HCT116 (cell line): Measurements from ENCODE around the gene PLCL2. TPM values are rescaled to one million over a fixed set of nuclear protein-coding genes. Genes with fewer than 3 reads are reported as not detected.

Experiments used
- ATAC-seq: fragments of 200-7000 bp; cut with Tn5 transposase; 2 replicates; pipeline ENCODE4 v1.9.1; 2020; ENCODE audit warnings: mild to moderate bottlenecking, moderate library complexity
- BruUV-seq: library from RNA; stranded (reverse); fragments of 400-500 nt; replicated peaks from 2 replicates; lab custom pipeline; 2021; lab: Mats Ljungman, UMichigan
- CTCF ChIA-PET: fragments of 300-600 bp; sonication (Branson Sonifier 250); formaldehyde crosslinking; loops from one replicate; lab custom pipeline; 2021; ENCODE audit warnings: antibody characterized with exemption; lab: Charles Lee
- POLR2A ChIA-PET: fragments of 300-600, 350-600 bp; sonication (Branson Sonifier 250); formaldehyde crosslinking; loops from one replicate; lab custom pipeline; 2021; ENCODE audit warnings: antibody characterized with exemption; lab: Charles Lee
- RAD21 ChIA-PET, 2 experiments: fragments of 300-600 bp; sonication (Branson Sonifier 250); formaldehyde crosslinking; loops; one replicate each; lab custom pipeline; 2023; ENCODE audit warnings: low total read pairs in 2 of 2; ENCODE audit not compliant: uncharacterized antibody in 2 of 2, unreplicated experiment in 2 of 2, low non-redundant PET in 1 of 2; lab: Charles Lee
- DNase-seq: peaks from one replicate; pipeline ENCODE4 v3.0.0-alpha.2; 2010; ENCODE audit warnings: low read depth, low spot score
- H2AFZ ChIP-seq: fragments of 200-600 bp; shearing (Covaris generic), sonication (generic); 2 replicates; pipeline ENCODE4 v1.6.1; 2017; ENCODE audit warnings: low read depth, mixed run types, mixed read lengths, antibody characterized with exemption, low read length; ENCODE audit not compliant: poor library complexity, severe bottlenecking
- H3K27ac ChIP-seq: 2 replicates; pipeline ENCODE4 v1.5.1; 2012; ENCODE audit warnings: low read depth, low read length
- H3K27me3 ChIP-seq: fragments of 200-600 bp; sonication (generic); 2 replicates; pipeline ENCODE4 v1.6.1; 2016; ENCODE audit warnings: mixed run types, low read length, mixed read lengths; ENCODE audit not compliant: insufficient read depth
- H3K36me3 ChIP-seq, 2 experiments: fragments of 200-500 bp in 1 of 2; fragments of 200-600 bp in 1 of 2; sonication (Bioruptor generic) in 1 of 2; sonication (generic) in 1 of 2; 2 replicates each; pipeline versions ENCODE4 v1.5.1 to v1.6.1; 2014 to 2016; ENCODE audit warnings: low read length in 2 of 2, inconsistent platforms in 1 of 2, mixed read lengths in 1 of 2, mixed run types in 1 of 2; ENCODE audit not compliant: insufficient read depth in 2 of 2, control insufficient read depth in 1 of 2
- H3K4me1 ChIP-seq, 2 experiments: fragments of 200-600 bp in 1 of 2; sonication (generic) in 1 of 2; 2 replicates each; pipeline versions ENCODE4 v1.5.1 to v1.6.1; 2012 to 2017; ENCODE audit warnings: low read length in 2 of 2, inconsistent platforms in 1 of 2, mild to moderate bottlenecking in 1 of 2, mixed read lengths in 1 of 2, mixed run types in 1 of 2, moderate library complexity in 1 of 2; ENCODE audit not compliant: insufficient read depth in 2 of 2, control insufficient read depth in 1 of 2
- H3K4me2 ChIP-seq: fragments of 200-600 bp; sonication (generic); 2 replicates; pipeline ENCODE4 v1.6.1; 2017; ENCODE audit warnings: mixed run types, low read length, mixed read lengths
- H3K4me3 ChIP-seq, 2 experiments: fragments of 200-600 bp in 1 of 2; sonication (generic) in 1 of 2; replicated peaks in 1 of 2; 2 replicates each; pipeline ENCODE4 v1.5.1; 2011 to 2016; ENCODE audit warnings: low read length in 2 of 2, control low read depth in 1 of 2, low read depth in 1 of 2, mild to moderate bottlenecking in 1 of 2, mixed read lengths in 1 of 2, mixed run types in 1 of 2
- H3K79me2 ChIP-seq: fragments of 200-600 bp; sonication (generic); 2 replicates; pipeline ENCODE4 v1.6.1; 2017; ENCODE audit warnings: mild to moderate bottlenecking, mixed run types, low read length, moderate library complexity, mixed read lengths; ENCODE audit not compliant: insufficient read depth
- H3K9ac ChIP-seq: fragments of 200-600 bp; sonication (generic); 2 replicates; pipeline ENCODE4 v1.6.1; 2016; ENCODE audit warnings: low read length, mixed read lengths
- H3K9me2 ChIP-seq: fragments of 200-600 bp; sonication (generic), shearing (Covaris generic); 2 replicates; pipeline ENCODE4 v1.6.1; 2017; ENCODE audit warnings: mixed run types, mild to moderate bottlenecking, moderate library complexity; ENCODE audit not compliant: insufficient read depth
- H3K9me3 ChIP-seq, 2 experiments: fragments of 200-500 bp in 1 of 2; fragments of 200-600 bp in 1 of 2; sonication (Bioruptor generic) in 1 of 2; sonication (generic) in 1 of 2; 2 replicates each; pipeline ENCODE4 v1.6.1; 2014 to 2017; ENCODE audit warnings: low read length in 2 of 2, mixed read lengths in 2 of 2, inconsistent platforms in 1 of 2, low read depth in 1 of 2, mild to moderate bottlenecking in 1 of 2, mixed run types in 1 of 2, moderate library complexity in 1 of 2; ENCODE audit not compliant: control insufficient read depth in 1 of 2, insufficient read depth in 1 of 2
- H4K20me1 ChIP-seq: fragments of 200-600 bp; sonication (generic), shearing (Covaris generic); 2 replicates; pipeline ENCODE4 v1.6.1; 2017; ENCODE audit warnings: mixed run types, mild to moderate bottlenecking, moderate library complexity; ENCODE audit not compliant: insufficient read depth
- CEBPB ChIP-seq: IDR thresholded peaks from 2 replicates; pipeline ENCODE4 v1.6.1; 2012; ENCODE audit warnings: low read depth
- EGR1 ChIP-seq: IDR thresholded peaks from 2 replicates; pipeline ENCODE4 v1.6.1; 2012; ENCODE audit warnings: low read depth
- POLR2A ChIP-seq: IDR thresholded peaks from 2 replicates; pipeline ENCODE4 v1.7.0; 2011; ENCODE audit warnings: borderline replicate concordance; ENCODE audit not compliant: insufficient read depth, insufficient read length; ENCODE audit errors: extremely low read depth
- TCF7L2 ChIP-seq: IDR thresholded peaks from 2 replicates; pipeline ENCODE4 v1.7.0; 2011; ENCODE audit warnings: borderline replicate concordance, inconsistent platforms; ENCODE audit not compliant: insufficient read depth, insufficient read length; ENCODE audit errors: extremely low read depth
- ZFX ChIP-seq: fragments of 450-650 bp; IDR thresholded peaks from 2 replicates; pipeline ENCODE4 v1.6.1; 2017
- ZNF274 ChIP-seq: fragments of 200-500 bp; sonication (Bioruptor generic); IDR thresholded peaks from 2 replicates; pipeline ENCODE4 v1.6.1; 2014; ENCODE audit warnings: mild to moderate bottlenecking, low read depth, low read length, inconsistent platforms
- intact Hi-C: fragments of 100-400 bp; cut with micrococcal nuclease; formaldehyde crosslinking; loops from 2 replicates; pipeline ENCODE4 v1.10.0; 2022
- total RNA-seq: library from RNA; stranded (reverse); gene quantifications from one replicate; pipeline ENCODE4 v1.2.1, GENCODE V29; 2021; ENCODE audit not compliant: unreplicated experiment
- TF ChIP-seq, protein P1 (sequence below), 3 experiments: fragments of 200-600 bp in 1 of 3; sonication (generic) in 1 of 3; IDR thresholded peaks in 2 of 3; conservative IDR thresholded peaks in 1 of 3; 2 replicates each; pipeline ENCODE4 v1.5.1; 2012 to 2017; ENCODE audit warnings: low read depth in 2 of 3, low read length in 2 of 3, antibody characterized with exemption in 1 of 3, borderline replicate concordance in 1 of 3, control low read depth in 1 of 3, mild to moderate bottlenecking in 1 of 3, mixed read lengths in 1 of 3, mixed run types in 1 of 3, moderate library complexity in 1 of 3; ENCODE audit not compliant: insufficient read depth in 1 of 3
- TF ChIP-seq, protein P2 (sequence below): IDR thresholded peaks from 2 replicates; pipeline ENCODE4 v1.6.1; 2011; ENCODE audit warnings: mild to moderate bottlenecking, low read length, moderate library complexity; ENCODE audit not compliant: insufficient replicate concordance; ENCODE audit errors: extremely low read depth

The PLCL2 gene
- total RNA-seq, 1 experiment from 2014 or later, result 2.2 TPM

DNA sequence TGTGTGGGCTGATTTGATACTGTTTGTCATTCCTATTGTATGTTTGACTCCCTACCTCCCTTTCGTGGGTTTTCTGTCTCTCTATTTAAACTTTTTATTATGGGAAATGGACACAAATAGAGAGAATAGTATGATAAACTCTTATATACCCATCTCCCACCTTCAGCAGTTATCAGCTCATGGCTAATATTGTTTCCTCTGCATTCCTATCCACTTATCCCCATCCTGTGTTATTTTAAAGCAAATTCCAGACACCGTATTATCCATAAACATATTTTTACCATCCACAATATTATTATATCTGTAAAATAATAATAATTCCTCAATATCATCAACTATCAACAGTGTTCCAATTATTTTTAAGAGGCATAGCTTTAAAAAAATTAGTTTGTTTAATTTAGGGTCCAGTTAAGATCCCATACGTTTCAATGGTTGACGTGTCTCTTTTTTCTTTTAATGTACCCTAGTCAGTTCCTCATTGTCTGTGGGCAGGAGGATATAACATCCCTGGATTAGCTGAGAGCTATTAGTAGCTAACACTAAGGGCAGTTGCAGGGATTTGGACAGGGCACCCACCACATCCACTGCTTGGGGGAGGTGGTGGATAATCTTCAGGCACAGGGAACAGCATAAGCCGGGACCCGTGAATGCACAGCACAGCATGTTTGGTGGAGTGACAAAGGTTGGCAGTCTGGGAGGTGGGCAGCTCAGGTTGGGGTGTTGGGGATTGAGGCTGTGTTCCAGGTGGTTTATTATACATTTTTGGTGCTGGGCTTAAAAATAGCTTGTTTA is 23.5 kb downstream of the PLCL2 start:
- Histone ChIP-seq H3K9me2 (no peaks in the 10 kb centered on the region), H3K36me3 (no peaks in the 10 kb centered on the region), H3K9me3 (no peaks in the 10 kb centered on the region), H3K4me3 (no peak overlapping the region), H4K20me1 (no peaks in the 10 kb centered on the region), H3K27ac (no peak overlapping the region), H3K4me2 (no peak overlapping the region), H3K4me1 (peaks cover 20 to 22% of the 10 kb centered on the region in 2 experiments), H3K79me2 (no peaks in the 10 kb centered on the region), H3K9ac (no peak overlapping the region), H3K27me3 (no peaks in the 10 kb centered on the region), H2AFZ (no peak overlapping the region)
- BruUV-seq, result no TSS peak
- no peak for TF ChIP-seq CEBPB
- TF ChIP-seq POLR2A, result no peak
- TF ChIP-seq, protein P1, sequence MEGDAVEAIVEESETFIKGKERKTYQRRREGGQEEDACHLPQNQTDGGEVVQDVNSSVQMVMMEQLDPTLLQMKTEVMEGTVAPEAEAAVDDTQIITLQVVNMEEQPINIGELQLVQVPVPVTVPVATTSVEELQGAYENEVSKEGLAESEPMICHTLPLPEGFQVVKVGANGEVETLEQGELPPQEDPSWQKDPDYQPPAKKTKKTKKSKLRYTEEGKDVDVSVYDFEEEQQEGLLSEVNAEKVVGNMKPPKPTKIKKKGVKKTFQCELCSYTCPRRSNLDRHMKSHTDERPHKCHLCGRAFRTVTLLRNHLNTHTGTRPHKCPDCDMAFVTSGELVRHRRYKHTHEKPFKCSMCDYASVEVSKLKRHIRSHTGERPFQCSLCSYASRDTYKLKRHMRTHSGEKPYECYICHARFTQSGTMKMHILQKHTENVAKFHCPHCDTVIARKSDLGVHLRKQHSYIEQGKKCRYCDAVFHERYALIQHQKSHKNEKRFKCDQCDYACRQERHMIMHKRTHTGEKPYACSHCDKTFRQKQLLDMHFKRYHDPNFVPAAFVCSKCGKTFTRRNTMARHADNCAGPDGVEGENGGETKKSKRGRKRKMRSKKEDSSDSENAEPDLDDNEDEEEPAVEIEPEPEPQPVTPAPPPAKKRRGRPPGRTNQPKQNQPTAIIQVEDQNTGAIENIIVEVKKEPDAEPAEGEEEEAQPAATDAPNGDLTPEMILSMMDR (IDR thresholded peaks at IDR 0.05 in 2 of 3, conservative IDR thresholded peaks at IDR 0.05 in 1 of 3; ENCODE audit: borderline replicate concordance in 1 of 3, insufficient read depth in 1 of 3, low read depth in 2 of 3, low read length in 2 of 3), result no peak
- TF ChIP-seq ZNF274, result no peak
- TF ChIP-seq ZFX, result no peak
- TF ChIP-seq, protein P2, sequence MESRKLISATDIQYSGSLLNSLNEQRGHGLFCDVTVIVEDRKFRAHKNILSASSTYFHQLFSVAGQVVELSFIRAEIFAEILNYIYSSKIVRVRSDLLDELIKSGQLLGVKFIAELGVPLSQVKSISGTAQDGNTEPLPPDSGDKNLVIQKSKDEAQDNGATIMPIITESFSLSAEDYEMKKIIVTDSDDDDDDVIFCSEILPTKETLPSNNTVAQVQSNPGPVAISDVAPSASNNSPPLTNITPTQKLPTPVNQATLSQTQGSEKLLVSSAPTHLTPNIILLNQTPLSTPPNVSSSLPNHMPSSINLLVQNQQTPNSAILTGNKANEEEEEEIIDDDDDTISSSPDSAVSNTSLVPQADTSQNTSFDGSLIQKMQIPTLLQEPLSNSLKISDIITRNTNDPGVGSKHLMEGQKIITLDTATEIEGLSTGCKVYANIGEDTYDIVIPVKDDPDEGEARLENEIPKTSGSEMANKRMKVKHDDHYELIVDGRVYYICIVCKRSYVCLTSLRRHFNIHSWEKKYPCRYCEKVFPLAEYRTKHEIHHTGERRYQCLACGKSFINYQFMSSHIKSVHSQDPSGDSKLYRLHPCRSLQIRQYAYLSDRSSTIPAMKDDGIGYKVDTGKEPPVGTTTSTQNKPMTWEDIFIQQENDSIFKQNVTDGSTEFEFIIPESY, result no peak
- TF ChIP-seq TCF7L2, result no peak
- no peak for TF ChIP-seq EGR1
- intact Hi-C loops, result no loop called here
- CTCF ChIA-PET, result no interaction called here
- POLR2A ChIA-PET, result no interaction called here
- DNase-seq (no peak), ATAC-seq (no peak)
- RAD21 ChIA-PET, result interaction anchor here in 1 of 2 experiments (0.5 kb wide), 1 partner anchor 77 kb away, joined by 4 read pairs; no protein-coding TSS in a partner anchor
